Measurements from ENCODE around the gene DOLPP1.
"Not testable (repeated sequence)": the region's sequence is repeated elsewhere in the genome, so short reads cannot be mapped to it uniquely, and the experiment has no call there.

Gene DOLPP1

GRCh38 chr9:129113645-129114304 is 32.9 kb downstream of the DOLPP1 start:
- peak; percentile 79 for DNase-seq

GRCh38 chr9:129118799-129119198 is 37.9 kb downstream of the DOLPP1 start:
- DNase-seq = no peak

GRCh38 chr9:129121483-129121882 is 40.6 kb downstream of the DOLPP1 start:
- no peak for DNase-seq

GRCh38 chr9:129122133-129122532 is 41.2 kb downstream of the DOLPP1 start:
- DNase-seq = no peak

- DNase-seq = not testable (repeated sequence)
Measured at GRCh38 chr9:129122976-129123375, 42.1 kb downstream of the DOLPP1 start.

GRCh38 chr9:129124506-129125069 is 43.7 kb downstream of the DOLPP1 start:
- no peak for DNase-seq

- DNase-seq = peak; percentile 74
Measured at GRCh38 chr9:129125478-129125877, 44.6 kb downstream of the DOLPP1 start.

GRCh38 chr9:129126749-129127618 is 46.1 kb downstream of the DOLPP1 start:
- DNase-seq = no peak

- no peak for DNase-seq
Measured at GRCh38 chr9:129128689-129129088, 47.8 kb downstream of the DOLPP1 start.

- not testable (repeated sequence) for DNase-seq
Measured at GRCh38 chr9:129130271-129130670, 49.4 kb downstream of the DOLPP1 start.

GRCh38 chr9:129130791-129131190 is 49.9 kb downstream of the DOLPP1 start:
- no peak for DNase-seq

GRCh38 chr9:129131300-129132145 is 50.6 kb downstream of the DOLPP1 start:
- DNase-seq = peak; percentile 84

GRCh38 chr9:129133082-129133481 is 52.2 kb downstream of the DOLPP1 start:
- no peak for DNase-seq

- DNase-seq = no peak
Measured at GRCh38 chr9:129135476-129135875, 54.6 kb downstream of the DOLPP1 start.

GRCh38 chr9:129136446-129137035 is 55.6 kb downstream of the DOLPP1 start:
- no peak for DNase-seq

- DNase-seq = no peak
Measured at GRCh38 chr9:129137292-129138143, 56.6 kb downstream of the DOLPP1 start.

GRCh38 chr9:129138144-129138462 is 57.2 kb downstream of the DOLPP1 start:
- no peak for DNase-seq

- no peak for DNase-seq
Measured at GRCh38 chr9:129138476-129139232, 57.7 kb downstream of the DOLPP1 start.

- DNase-seq = peak; percentile 87
Measured at GRCh38 chr9:129139233-129139992, 58.5 kb downstream of the DOLPP1 start.

- peak; percentile 99 for DNase-seq
Measured at GRCh38 chr9:129139993-129140396, 59.1 kb downstream of the DOLPP1 start.

All from suppressor macrophage treated with lipopolysaccharide for 4 hours (primary cell).